ENCODE measurements around the gene AAGAB.
"Not testable (repeated sequence)": the region's sequence is repeated elsewhere in the genome, so short reads cannot be mapped to it uniquely, and the experiment has no call there.

AAGAB gene

DNA sequence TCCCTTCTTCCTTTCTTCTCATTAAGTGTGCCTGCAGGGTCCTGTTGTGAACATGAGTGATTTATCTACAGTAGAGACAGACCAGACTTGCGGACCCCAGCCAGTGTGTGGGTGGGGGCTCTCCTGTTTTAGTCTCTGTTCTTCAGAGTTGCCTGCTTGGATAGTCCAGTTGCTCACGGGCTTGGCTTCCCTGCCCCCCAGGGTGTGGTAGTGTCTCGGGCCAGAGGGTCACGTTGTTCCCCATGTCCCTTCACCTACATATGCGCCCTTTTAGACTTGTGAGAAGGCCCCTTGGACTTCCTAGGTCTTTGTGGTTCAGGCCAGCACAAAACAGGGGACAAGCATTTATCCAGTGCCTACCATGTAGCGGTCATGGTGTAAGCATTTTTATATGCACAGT is 85.8 kb downstream of the AAGAB start:
- DNase-seq: no peak

DNA sequence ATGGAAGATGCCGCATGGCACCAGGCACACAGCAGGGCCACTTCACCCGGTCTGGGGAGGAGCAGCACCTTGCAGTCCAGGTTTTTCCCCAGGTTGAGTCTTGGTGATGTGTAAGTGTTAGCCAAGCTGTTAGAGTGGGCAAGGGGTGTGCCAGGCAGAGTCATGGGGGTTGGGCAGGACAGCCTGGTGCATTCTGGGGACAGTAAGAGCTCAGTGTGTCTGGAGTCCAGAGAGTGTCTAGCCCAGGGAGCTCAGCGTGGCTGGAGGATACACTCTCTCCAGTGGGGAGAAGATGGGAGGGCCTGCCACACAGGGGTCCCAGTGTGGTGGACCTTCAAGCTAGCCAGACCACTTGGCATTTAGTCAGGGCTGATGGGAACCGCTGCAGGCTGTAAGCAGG is 87.4 kb downstream of the AAGAB start:
- no peak for DNase-seq

DNA sequence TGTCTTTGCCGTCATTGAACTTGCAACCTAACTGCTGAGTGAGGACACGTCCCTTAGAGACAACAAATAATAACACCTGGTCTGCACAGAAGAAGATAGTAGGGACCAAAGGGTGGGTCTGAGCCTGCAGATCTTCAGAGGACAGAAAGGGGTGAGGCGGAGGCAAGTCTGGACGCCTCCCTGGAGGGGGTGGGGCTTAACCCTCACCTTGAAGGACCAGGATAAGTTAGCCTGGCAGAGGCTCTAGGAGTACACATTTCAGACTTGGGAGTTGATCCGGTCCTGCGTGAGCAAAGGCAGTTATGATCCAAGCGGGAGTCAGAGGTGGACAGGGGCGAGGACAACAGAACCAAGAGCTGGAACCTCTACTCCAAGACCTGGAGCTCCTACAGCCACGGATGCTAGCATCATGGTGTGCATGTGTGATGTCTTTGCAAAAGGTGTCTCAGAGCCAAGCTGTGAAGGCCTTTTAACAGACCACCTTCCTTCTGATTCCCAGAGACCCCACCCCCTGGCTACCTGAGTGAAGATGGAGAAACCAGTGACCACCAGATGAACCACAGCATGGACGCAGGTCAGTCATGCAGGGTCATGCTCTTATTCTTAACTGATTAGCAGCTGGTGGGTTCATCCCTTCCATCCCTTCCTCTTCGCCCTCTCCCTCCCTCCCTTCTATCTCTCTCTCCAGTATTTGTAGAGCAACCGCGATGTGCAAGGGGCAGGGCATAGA is 88.0 kb downstream of the AAGAB start:
- DNase-seq: no peak

DNA sequence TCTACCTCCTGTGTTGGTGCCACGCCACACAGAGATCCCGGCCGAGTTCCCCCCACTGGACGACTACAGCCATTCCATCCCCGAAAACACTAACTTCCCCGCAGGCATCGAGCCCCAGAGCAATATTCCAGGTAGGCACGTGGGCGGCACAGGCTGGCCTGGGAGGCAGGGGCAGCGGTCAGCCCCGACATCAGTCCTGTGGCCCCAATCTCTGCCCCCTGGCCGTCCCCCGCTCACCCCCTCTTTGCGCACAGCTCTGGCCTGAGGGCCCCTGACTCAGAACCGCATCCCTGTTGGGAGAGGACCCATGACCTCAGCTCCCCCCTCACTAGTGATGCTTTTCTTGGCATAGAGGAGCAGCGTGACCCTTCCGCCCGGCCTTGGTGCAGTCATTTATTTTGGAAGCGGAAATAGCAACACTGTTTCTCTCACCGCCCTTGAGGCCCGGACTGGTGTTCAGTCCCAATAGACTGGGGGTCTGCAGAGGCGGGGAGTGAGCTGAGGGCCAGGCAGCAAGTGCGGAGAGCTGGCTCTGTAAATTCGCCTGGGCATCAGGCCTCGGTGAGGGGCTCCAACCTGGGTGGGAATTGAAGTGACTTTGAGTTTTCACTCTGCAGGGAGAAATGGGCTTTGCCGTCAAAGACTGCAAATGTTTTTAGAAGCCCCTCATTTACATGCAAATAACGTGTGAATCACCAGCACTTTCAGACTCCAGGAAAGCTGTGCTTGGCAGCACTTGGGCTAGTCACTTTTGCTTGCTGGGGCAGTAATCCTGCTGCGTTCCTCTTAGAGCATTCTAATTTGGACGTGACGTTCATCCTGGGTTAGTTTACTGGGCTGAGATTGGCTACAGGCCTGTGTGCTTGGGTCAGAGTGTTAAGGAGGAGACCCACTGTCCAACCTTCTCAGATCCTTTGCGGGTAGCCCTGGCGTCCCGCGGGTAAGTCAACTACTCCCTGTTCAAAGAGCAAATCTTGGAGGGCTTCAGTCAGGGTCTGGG is 88.9 kb downstream of the AAGAB start:
- no peak for DNase-seq

GRCh38 chr15:67164811-67165253 is 89.6 kb downstream of the AAGAB start:
- peak in 1 of 2 experiments; percentile 35 for DNase-seq

DNA sequence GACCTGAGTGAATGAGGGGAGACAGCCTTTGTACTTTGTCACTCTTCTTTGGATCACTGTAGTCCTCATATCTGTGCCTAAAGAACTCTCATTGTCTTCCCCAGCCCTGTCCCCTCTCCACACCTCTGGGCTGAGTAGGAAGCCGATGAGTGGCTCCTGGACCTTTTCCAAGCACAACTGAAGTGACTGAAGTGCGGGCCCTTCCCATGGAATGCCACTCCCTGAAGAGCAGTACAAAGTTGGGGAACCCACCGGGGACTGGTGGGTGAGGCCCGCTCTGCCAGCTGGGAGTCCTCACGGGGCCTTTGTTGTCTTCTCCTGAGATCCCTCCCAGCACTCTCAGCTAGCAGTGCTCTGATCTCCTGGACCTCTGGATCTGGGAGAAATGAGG is 90.1 kb downstream of the AAGAB start:
- no peak for DNase-seq

DNA sequence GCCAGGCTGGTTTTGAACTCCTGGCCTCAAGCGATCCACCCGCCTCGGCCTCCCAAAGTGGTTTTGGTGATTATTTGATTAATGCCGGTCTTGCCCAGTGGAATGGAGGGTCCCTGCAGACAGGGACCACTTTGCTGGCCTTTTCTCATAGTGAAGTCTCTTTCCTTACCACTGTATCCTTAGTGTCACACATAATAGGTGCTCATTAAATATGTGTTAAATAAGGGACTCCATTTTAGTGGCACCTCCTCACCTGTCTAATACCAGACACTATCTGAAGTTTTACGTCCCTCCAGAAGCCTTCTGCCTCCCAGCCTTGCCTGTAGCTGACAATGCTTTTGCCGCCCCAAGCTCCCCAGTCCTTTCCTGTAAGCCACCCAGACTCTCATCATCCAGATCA is 91.3 kb downstream of the AAGAB start:
- no peak for DNase-seq

DNA sequence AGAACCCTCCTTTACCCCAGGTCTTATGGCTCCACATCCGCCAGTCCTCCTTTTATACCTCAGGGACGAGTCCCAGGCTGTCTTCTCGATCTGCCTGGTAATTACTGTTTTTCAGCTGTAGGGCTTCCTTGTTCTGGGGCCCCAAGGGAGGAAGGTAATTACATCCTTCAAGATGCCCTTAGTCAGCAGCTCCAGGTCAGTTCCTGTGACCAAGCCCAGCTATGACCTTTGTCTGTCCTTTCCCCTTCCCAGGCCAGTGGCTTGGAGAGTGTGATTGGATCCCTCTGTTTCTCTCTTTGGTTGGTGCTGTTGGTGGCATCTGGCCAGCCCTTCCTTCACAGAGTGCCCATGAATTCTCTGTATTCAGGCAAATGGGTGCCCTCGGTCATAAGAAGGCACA is 92.6 kb downstream of the AAGAB start:
- no peak for DNase-seq

DNA sequence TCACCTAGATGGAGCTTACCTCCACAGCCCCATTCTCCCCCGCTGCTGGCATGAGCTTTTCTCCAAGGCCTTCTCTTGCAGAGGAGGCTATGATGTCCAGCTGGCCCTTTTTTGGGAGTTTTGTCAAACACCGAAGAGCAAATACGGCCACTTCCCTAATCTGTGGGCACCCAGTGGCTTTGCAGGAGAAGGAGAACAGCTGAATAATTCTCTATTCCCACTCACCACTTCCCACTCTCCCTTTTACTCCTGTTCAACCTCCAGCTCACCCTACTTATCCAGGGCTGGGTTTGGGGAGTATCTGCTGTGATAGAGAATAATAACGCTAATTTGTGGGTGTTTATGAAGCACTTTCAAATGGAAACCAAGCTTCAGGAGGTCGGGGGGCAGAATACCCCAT is 93.0 kb downstream of the AAGAB start:
- DNase-seq: no peak

DNA sequence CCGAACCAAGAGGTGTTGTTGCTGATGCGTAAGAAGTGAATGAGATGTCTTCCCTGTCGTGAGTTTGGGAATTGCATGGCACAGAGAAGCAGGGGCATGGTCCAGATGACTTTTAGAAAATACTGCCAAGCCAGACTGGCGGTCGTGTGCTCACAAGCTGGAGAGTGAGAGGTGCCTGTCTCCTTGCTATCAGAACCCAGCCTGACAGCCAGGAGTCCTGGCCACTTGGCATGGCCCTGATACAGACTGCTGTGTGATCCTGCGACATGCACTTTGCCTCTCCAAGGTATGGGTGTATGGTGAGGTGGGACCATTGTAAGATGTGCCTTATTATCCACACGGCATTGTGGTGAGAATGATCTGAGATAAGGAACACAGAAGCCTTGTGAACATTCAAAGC is 96.1 kb downstream of the AAGAB start:
- no peak for DNase-seq

GRCh38 chr15:67157521-67158252 is 96.8 kb downstream of the AAGAB start:
- DNase-seq: no peak

GRCh38 chr15:67156834-67157233 is 97.6 kb downstream of the AAGAB start:
- DNase-seq: no peak

DNA sequence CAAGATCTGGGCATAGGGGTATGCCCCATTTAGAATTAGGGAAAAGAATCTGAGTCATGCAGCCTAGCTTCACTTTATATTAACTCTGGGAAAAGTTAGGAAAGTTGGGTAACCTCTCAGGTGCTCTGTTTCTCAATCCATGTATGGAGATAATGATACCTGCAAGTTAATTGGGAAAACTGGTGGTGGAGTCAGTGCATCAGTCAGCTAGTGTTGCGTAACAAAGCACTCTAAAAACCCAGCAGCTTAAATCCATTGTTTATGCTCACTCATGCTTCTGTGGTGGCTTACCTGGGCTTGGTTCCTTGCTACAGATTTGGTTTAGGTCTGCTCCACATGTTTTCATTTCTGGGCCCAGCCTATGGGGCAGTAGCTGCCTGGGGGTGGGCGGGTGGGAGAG is 98.0 kb downstream of the AAGAB start:
- DNase-seq: no peak

- DNase-seq: no peak
Observed at GRCh38 chr15:67154249-67154648, 100.2 kb downstream of the AAGAB start.

- not testable (repeated sequence) for DNase-seq
Observed at GRCh38 chr15:67153044-67153443, 101.4 kb downstream of the AAGAB start.

DNA sequence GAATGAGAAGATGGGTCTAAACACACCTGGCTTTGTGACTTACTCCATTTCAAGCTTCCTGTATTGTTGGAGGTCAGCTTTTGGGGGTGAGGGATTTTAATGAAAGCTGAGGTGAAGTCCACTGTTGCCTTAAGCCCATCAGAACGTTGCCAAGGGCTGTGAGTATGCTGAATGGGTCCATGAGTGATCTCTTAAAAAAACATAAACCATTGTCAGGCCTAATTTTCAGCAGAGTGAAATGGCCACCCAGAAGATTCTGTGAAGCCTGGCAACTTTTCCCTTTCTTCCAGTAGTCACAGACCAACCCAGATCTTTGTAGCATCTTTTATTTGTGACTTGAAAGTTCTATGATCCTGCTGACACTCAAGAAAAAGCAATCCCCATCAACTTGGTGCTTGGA is 102.0 kb downstream of the AAGAB start:
- DNase-seq: no peak
